HepG2 (cell line): ENCODE measurements around the gene FOSB. TPM values are rescaled to one million over a fixed set of nuclear protein-coding genes. Genes with fewer than 3 reads are reported as not detected.
A peak's percentile ranks its signal among the peaks of the same experiment; 100 is the strongest.

Experiments
- ARNT2 ChIP-seq: sonication (generic); formaldehyde crosslinking; IDR thresholded peaks from 2 replicates; pipeline ENCODE4 v1.8.0; 2022; ENCODE audit warnings: mild to moderate bottlenecking, low read depth, missing genetic modification reagents, moderate library complexity
- CBX1 ChIP-seq: IDR thresholded peaks from one replicate; pipeline ENCODE4 v1.6.1; 2016; ENCODE audit warnings: antibody characterized with exemption, low read depth
- GATA4 ChIP-seq: sonication (generic); IDR thresholded peaks from 2 replicates; pipeline ENCODE4 v1.6.1; 2016; ENCODE audit warnings: antibody characterized with exemption, low read depth, borderline replicate concordance
- GATAD1 ChIP-seq: IDR thresholded peaks from 2 replicates; pipeline ENCODE4 v1.6.1; 2016; ENCODE audit warnings: missing genetic modification reagents, missing compliant biosample characterization
- HNF1B ChIP-seq: sonication (generic); formaldehyde crosslinking; IDR thresholded peaks from 2 replicates; pipeline ENCODE4 v1.5.1; 2020; ENCODE audit warnings: mild to moderate bottlenecking, moderate library complexity, missing genetic modification reagents
- KLF15 ChIP-seq: sonication (generic); formaldehyde crosslinking; IDR thresholded peaks from 2 replicates; pipeline ENCODE4 v1.8.1; 2023; ENCODE audit warnings: borderline replicate concordance, mild to moderate bottlenecking, inconsistent platforms, missing genetic modification reagents, mixed read lengths
- MAZ ChIP-seq, 2 experiments: sonication (generic) in 1 of 2; formaldehyde crosslinking in 1 of 2; IDR thresholded peaks; 2 replicates each; pipeline versions ENCODE4 v1.5.0 to v1.6.1; 2012 to 2020; ENCODE audit warnings: low read depth in 2 of 2, mild to moderate bottlenecking in 2 of 2, borderline replicate concordance in 1 of 2, improper control_type of control experiment in 1 of 2, low read length in 1 of 2, missing genetic modification reagents in 1 of 2, moderate library complexity in 1 of 2
- MLLT10 ChIP-seq: sonication (generic); formaldehyde crosslinking; IDR thresholded peaks from 2 replicates; pipeline ENCODE4 v1.4.0; 2020; ENCODE audit warnings: missing genetic modification reagents
- NFE2L1 ChIP-seq: sonication (generic); formaldehyde crosslinking; IDR thresholded peaks from 2 replicates; pipeline ENCODE4 v1.4.0; 2020; ENCODE audit warnings: missing genetic modification reagents, mild to moderate bottlenecking, borderline replicate concordance
- RFX5 ChIP-seq: IDR thresholded peaks from 2 replicates; pipeline ENCODE4 v1.6.1; 2011; ENCODE audit warnings: low read depth, low read length, improper control_type of control experiment
- SRF ChIP-seq: IDR thresholded peaks from 2 replicates; pipeline ENCODE4 v1.6.1; 2011; ENCODE audit warnings: mild to moderate bottlenecking, low read depth, low read length, moderate library complexity
- SYNCRIP ChIP-seq: fragments of 200-400 bp; formaldehyde crosslinking; IDR thresholded peaks from 2 replicates; pipeline ENCODE4 v1.6.1; 2018; ENCODE audit warnings: mild to moderate bottlenecking, low read depth, low read length; ENCODE audit not compliant: insufficient read depth
- TFDP1 ChIP-seq: IDR thresholded peaks from 2 replicates; pipeline ENCODE4 v1.6.1; 2016; ENCODE audit warnings: missing compliant biosample characterization, missing genetic modification reagents, borderline replicate concordance
- ZMAT3 ChIP-seq: sonication (generic); formaldehyde crosslinking; conservative IDR thresholded peaks from 2 replicates; pipeline ENCODE4 v1.7.0; 2021; ENCODE audit warnings: missing genetic modification reagents
- ZNF136 ChIP-seq: sonication (generic); formaldehyde crosslinking; IDR thresholded peaks from 2 replicates; pipeline ENCODE4 v1.8.1; 2022; ENCODE audit warnings: low read depth, mild to moderate bottlenecking, moderate library complexity, missing genetic modification reagents
- ZNF512B ChIP-seq: sonication (generic); formaldehyde crosslinking; IDR thresholded peaks from 2 replicates; pipeline ENCODE4 v1.5.1; 2020; ENCODE audit warnings: missing genetic modification reagents, mild to moderate bottlenecking, borderline replicate concordance
- ZNF547 ChIP-seq: sonication (generic); formaldehyde crosslinking; IDR thresholded peaks from 2 replicates; pipeline ENCODE4 v1.5.1; 2020; ENCODE audit warnings: mild to moderate bottlenecking, missing genetic modification reagents
- ZNF557 ChIP-seq: sonication (generic); formaldehyde crosslinking; IDR thresholded peaks from 2 replicates; pipeline ENCODE4 v1.4.0; 2020; ENCODE audit warnings: missing genetic modification reagents
- ZNF616 ChIP-seq: sonication (generic); formaldehyde crosslinking; IDR thresholded peaks from 2 replicates; pipeline ENCODE4 v1.5.0; 2020; ENCODE audit warnings: low read depth, mild to moderate bottlenecking, missing genetic modification reagents
- ZNF639 ChIP-seq: conservative IDR thresholded peaks from 2 replicates; pipeline ENCODE4 v1.6.1; 2018; ENCODE audit warnings: missing genetic modification reagents
- ZNF713 ChIP-seq: sonication (generic); formaldehyde crosslinking; IDR thresholded peaks from 2 replicates; pipeline ENCODE4 v1.4.0; 2020; ENCODE audit warnings: mild to moderate bottlenecking, missing genetic modification reagents
- ZNF740 ChIP-seq: sonication (generic); formaldehyde crosslinking; IDR thresholded peaks from 2 replicates; pipeline ENCODE4 v1.4.0; 2020; ENCODE audit warnings: missing genetic modification reagents
- polyA plus RNA-seq, 8 experiments: library from polyadenylated mRNA; depleted of rRNA in 3 of 8; stranded (reverse) in 7 of 8; unstranded in 1 of 8; fragments of >200 nt; fragmentation: Illumina TruSeq in 4 of 8; extraction: Trizol in 4 of 8; gene quantifications; 2 replicates each; pipeline versions ENCODE4 v1.2.1 to v1.2.3, GENCODE V29; 2011 to 2016; ENCODE audit warnings: low read depth in 4 of 8, missing spikeins in 1 of 8, mixed read lengths in 1 of 8; ENCODE audit not compliant: insufficient read depth in 1 of 8
- total RNA-seq, 5 experiments: library from RNA; depleted of rRNA; stranded (reverse); fragments of >200 nt; fragmentation: Illumina TruSeq; extraction: Trizol; gene quantifications; 2 replicates each; pipeline ENCODE4 v1.2.3, GENCODE V29; 2016; ENCODE audit warnings: low read depth in 1 of 5

Gene FOSB
- total and polyA plus RNA-seq, 2 of the 13 experiments (the other 11 are each of a cell fraction or from before 2014, with no cell fraction given) = 2.8 to 6.0 TPM

- TF ChIP-seq KLF15 (CRISPR knock-in tag) (no peak), ZNF616 (CRISPR knock-in tag) (no peak), MLLT10 (no peak), ZNF713 (no peak), HNF1B (no peak), MAZ (IDR thresholded peaks at IDR 0.05; ENCODE audit: borderline replicate concordance, low read depth, low read length) (0 out of 2 replicates have a peak, but pooled peaks have one; percentile 39), MAZ (CRISPR knock-in tag; IDR thresholded peaks at IDR 0.05; ENCODE audit: low read depth) (peak; percentile 50), GATA4 (no peak), GATAD1 (CRISPR knock-in tag) (no peak), TFDP1 (CRISPR knock-in tag) (peak; percentile 35; the same call in 1 of the 2 replicates), ZNF547 (peak; percentile 62; the same call in 1 of the 2 replicates), CBX1 (no peak), NFE2L1 (no peak), ARNT2 (CRISPR knock-in tag) (peak; percentile 39; the same call in 1 of the 2 replicates), RFX5 (no peak), ZMAT3 (CRISPR knock-in tag) (no peak), ZNF136 (CRISPR knock-in tag) (no peak), SYNCRIP (no peak), ZNF740 (peak; percentile 91), ZNF557 (CRISPR knock-in tag) (no peak), SRF (peak; percentile 74; the same call in 1 of the 2 replicates), ZNF512B (CRISPR knock-in tag) (no peak), ZNF639 (CRISPR knock-in tag) (0 out of 2 replicates have a peak, but pooled peaks have one; percentile 41)
Measured at GRCh38 chr19:45439569-45440258, 28.1 kb upstream of the FOSB start (continued).
